ENCODE data around the gene POC1B.

POC1B gene

DNA sequence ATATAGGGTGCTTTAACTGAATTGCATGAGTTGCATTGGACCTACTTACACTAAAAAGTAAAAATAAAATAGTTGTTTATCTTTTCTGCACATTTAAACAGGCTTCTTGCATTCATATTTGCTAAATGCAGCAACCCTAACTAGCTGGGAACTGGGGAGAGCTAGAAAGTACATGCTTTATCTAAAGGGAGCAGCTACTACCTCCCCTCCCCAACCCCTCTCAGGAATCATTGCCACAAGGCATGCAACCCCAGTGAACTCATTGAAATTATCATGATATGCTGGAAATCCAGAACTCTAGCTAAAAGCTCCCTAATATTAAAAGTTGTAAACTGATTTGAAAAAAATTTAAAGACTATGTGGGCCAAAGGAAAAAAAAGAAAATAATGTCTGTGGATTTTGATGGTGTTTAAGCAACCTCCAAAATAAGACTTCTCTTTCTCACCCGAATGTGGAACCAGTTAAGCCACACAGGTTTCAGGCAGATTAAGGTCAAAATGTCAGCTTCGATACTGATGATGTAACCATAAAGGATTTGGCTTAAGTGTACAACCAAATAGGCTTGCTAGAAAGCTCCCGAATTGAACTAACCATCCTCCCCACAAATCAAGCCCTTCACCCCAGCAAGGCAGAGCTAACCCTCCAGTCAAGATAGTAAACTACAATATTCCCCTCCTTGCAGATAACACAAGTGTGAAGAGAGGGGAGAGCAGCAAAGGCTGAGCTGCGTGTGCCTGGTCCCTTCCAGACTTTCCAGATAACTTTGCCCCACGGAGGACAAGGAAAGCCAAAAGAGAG lies 13.8 kb upstream of the POC1B start:
- DNase-seq (ENCODE audit: low spot score) (no peak), FAIRE-seq (no peak)

DNA sequence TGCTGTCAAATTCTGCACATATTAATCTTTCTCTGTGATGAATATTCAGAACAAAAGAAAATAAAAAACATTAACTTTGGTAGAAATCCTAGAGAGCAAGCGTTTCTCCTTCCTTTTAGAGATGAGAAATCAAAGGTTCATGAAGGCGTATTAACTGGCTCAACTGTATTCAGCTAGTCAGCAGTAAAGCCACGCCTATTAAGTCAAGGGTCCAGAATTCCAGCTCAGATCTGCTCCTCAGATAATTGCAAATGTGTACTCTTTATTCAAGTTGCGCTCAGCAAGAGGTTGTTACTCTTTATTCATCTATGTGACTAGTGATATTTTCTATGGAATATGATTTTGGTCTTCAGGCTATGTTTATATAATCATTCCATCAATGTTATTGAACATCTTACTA lies 13.1 kb upstream of the POC1B start:
- FAIRE-seq (no peak), DNase-seq (ENCODE audit: low spot score) (no peak)

DNA sequence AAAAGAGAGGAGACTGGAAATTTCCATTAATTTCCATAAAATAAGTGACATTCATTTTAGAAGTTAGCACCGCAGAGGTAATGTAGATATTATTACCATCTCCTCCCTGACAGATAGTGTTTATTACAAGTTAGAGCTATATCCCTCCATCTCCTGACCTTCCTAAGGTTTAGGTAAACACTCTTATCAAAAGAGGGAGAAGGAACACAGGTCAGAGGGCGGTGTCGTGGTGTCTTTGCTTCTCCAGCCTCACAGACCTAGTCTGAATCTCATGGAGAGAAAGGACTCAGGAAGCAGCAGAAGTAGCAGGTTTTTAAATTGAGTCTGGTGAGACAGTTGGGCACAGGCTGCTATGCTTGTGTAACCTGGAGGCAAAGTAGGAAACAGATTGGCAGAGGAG lies 11.5 kb upstream of the POC1B start:
- DNase-seq (ENCODE audit: low spot score), result no peak
- FAIRE-seq, result no peak

DNA sequence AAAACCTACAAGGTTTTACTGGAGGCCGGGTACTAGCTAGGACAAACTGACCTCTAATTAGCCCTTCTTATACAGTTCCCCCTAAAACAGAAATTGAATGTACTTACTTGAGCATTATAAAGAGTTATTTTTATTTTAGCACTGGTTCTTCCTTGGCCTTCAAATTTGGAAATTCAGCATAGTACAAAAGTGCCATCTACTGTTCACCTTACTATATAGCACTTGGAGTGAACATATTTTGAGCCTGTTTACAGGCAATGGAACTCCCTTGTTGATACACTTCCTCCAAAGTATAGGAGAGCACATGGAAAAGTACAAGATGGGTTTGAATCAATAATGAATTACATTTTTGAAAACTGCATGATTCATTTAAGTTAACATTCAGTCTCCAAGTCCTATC lies 3.9 kb upstream of the POC1B start:
- FAIRE-seq, result peak; percentile 14
- DNase-seq (ENCODE audit: low spot score), result peak; percentile 36

DNA sequence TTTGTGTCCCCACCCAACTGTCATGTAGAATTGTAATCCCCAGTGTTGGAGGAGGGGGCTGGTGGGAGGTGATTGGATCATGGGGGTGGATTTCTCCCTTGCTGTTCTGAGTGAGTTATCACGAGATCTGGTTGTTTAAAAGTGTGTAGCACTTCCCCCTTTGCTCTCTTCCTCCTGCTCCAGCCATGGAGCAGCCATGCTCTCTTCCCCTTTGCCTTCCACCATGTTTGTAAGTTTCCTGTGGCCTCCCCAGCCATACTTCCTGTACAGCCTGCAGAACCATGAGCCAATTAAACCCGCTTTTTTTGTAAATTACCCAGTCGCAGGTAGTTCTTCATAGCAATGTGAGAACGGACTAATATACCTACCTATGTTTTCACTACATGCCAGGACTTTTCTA lies 2.6 kb upstream of the POC1B start:
- DNase-seq (ENCODE audit: low spot score) (no peak), FAIRE-seq (no peak)

DNA sequence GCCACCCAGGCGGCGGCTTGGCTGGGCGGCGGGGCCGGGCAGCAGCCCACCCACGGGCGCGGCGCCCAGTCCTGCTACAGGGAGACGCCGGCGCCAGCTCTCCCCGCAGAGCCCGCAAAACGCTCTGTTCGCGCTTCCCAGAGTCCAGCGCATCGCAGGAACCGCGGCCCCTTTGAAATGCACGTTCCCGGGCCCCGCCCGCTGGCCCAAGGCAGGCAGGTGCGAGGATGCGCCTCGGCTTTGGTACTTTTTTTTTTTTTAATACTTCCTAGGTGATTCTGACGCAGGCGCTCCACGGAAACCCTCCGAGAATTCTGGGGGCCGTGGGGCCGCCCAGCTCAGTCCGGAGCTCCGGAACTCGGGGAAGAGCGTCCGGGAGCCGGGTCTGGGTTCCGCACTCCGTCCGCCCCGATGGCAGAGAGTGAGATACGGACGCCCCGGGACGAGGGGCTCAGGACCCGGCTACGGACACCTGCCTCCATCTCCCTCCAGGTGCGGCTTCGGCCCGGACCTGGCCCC lies 483 bp downstream of the POC1B start:
- DNase-seq (ENCODE audit: low spot score) (no peak), FAIRE-seq (no peak)

DNA sequence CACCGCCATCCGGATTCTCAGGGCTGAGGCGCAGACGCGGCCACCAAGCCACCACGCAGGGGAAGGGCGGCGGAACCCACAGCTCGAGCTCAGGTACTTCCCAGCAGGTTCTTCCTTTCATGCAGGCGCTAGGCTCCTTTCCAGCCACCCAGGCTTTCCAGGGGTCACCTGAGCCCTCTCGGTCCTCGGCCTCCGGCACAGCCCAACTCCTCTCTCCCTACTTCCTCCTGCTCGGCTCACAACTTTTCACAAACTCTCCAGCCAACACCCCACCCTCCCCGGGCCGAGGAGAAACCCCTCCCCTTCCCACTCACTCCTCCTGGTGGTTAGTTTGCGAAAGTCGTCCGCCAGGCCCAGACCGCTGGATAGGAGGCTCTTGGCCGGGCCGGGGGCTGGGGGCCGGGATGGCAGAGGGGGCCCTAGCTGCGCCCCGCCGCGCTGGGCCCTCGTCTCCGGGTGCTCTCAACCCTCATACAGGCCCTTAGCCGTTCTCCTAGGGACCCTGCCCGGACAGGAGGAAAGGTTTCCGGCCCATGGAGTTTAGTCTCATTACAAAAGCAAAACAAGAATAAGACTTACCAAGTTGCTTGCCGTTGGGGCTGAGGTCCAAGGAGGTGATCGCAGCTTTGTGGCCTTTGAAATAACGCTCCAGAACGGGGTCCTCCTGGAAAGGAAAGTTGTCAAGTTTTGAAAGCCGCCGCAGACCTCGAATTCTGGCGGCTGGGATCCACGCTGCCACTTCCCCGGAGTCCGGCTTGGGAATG lies 1.1 kb downstream of the POC1B start, which contains the start of gene GALNT4:
Gene GALNT4 (minus strand): TSS at position 256 of the 764 bp plus-strand sequence. CDS start 247 bp downstream, at position 9.
- no peak for FAIRE-seq

GRCh38 chr12:89523843-89524540 lies 1.9 kb downstream of the POC1B start:
- FAIRE-seq (no peak), DNase-seq (ENCODE audit: low spot score) (no peak)

More for the DNA sequence above, 1.1 kb downstream of the POC1B start, which contains the start of gene GALNT4:
- DNase-seq (ENCODE audit: low spot score), result peak; percentile 45

- DNase-seq (ENCODE audit: low spot score) (no peak), FAIRE-seq (no peak)
Measured at GRCh38 chr12:89523393-89523792, 2.5 kb downstream of the POC1B start.

DNA sequence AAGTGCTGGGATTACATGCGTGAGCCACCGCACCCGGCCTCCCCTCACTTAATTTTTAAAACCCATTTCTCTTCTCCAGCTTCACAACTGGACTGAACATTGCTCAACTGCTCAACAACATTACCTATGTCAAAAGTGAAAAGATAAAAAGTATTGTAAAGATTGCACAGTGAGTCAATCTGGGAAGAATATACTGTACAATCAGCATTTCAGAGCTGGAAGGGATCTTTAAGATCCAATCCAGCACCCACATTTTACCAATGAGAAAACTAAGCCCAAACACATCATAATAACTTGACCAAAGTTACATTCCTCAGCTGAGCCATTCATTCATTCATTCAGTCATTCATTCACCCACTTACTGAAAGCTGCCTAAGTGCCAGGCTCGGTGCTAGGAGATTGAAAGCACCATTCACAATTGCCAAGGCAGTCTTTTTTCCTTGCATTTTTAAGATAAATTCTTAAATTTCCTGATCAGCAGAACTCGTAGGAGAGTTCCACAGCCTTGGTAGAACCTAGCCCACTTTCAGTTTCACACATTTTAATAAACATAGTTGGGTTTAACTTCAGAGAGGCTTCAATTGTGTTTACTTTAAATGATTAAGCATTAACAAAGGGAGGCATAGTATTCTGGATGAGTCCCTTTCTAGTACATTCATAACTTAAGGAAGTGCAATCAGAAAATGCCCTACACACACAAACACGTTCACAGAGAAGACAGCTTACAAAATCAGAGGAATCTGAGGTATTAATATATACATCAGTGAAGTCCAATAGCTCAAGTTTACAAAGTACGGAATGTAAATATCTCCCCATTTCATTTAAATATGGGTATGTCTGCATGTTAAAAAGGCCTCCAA lies 4.3 kb downstream of the POC1B start:
- no peak for FAIRE-seq
- no peak for DNase-seq (ENCODE audit: low spot score)

DNA sequence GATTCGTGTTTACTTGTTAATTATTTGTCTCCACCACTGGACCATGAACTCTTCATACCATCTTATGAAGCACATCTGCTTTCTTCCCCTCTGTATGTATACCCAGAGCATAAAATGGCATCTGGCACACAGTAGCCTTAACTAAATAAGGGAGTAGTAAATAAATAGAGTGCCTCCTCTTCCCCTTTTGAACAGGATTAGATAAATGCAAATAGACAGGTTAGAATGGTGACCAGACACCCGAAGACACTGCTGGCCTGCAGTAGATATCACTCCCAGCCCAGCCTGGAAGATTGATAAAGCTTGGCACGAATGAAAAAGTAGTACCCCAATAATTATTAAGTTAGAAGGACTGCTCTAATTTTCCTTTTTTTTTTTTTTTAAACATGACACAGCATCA lies 8.1 kb downstream of the POC1B start:
- DNase-seq (ENCODE audit: low spot score), result no peak
- FAIRE-seq, result no peak

GRCh38 chr12:89516633-89517032 lies 9.2 kb downstream of the POC1B start:
- DNase-seq (ENCODE audit: low spot score) (no peak), FAIRE-seq (no peak)

DNA sequence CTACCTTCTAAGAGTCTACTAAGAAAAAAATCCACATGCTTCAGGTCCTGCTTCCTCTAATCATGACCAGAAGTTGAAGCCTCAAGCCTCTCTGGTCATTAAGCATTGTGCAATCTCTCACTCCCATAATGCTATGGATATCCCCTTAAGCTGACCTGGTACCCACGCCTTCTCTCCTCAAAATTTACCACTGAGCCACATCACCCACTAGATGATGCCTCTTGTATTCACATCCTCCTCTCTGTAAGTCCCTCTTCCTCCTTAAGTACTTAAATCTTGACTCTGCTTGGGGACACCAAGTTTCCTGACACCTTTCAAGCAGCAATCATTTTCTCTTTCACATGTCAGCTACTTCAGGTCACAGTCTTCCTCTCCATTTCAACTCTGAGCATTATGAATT lies 11.1 kb downstream of the POC1B start:
- FAIRE-seq (no peak), DNase-seq (ENCODE audit: low spot score) (no peak)

DNA sequence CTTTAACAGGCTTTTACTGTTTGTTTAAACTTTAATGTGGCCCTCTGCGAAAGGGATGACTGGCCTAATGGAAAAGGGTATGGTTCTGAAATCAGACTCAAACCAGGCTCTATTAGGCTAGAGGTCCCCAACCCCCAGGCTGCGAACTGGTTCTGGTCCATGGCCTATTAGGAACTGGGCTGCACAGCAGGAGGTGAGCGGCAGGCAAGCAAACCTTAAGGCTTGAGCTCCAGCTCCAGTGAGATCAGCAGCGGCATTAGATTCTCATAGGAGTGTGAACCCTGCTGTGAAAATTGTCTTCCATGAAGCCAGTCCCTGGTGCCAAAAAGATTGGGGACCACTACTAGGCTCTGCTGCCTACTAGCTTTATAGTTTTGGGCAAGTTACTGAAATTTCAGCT lies 12.3 kb downstream of the POC1B start:
- DNase-seq (ENCODE audit: low spot score) (no peak), FAIRE-seq (no peak)

GRCh38 chr12:89507015-89507824 lies 18.6 kb downstream of the POC1B start:
- FAIRE-seq, result no peak
- DNase-seq (ENCODE audit: low spot score), result no peak

- DNase-seq (ENCODE audit: low spot score) (no peak), FAIRE-seq (no peak)
Measured at GRCh38 chr12:89506050-89506449, 19.8 kb downstream of the POC1B start.

DNA sequence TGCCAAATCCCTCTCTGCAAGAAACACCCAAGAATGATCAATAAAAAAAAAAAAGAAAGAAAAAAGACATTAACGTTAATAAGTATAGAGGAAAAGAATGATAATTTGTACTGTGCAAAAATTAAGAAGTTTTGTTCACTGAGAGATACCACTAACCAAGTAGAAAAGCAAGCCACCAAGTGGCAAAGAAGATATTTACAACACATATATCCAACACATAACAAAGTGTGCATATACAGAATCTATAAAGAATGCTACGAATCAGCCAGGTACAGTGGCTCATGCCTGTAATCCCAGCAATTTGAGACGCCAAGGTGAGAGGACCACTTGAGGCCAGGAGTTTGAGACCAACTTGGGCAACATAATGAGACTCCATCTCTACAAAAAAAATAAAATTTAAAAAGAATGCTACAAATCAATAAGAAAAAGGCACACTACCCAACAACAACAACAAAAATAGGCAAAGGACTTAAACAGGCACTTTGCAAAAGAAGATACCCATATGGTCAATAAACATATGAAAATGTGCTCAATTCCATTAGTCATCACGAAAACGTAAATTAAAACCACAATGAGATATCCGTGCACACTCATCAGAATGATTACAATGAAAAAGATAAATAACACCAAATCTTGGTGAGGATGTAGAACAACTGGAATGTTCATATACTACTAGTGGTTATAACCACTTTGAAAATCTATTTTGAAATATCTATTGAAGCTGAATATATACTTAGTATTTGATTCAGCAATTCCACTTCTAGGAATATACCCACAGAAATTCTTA lies 21.1 kb downstream of the POC1B start:
- DNase-seq (ENCODE audit: low spot score), result no peak
- no peak for FAIRE-seq

DNA sequence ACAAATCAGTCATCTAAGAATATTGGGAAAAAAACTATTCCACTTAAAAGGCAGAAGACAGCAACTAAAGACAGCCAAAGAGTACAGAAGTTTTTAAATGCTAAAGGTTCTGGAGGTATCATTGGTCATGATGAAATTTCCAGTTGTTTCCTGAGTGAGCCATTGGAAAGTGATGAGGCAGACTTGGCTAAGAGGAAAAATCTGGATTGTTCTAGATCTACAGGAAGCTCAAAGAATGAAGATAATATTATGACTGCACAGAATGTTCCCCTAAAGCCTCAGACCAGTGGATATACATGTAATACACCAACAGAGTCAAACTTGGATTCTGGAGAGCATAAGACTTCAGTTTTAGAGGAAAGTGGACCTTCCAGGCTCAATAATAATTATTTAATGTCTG lies 24.1 kb downstream of the POC1B start:
- DNase-seq (ENCODE audit: low spot score) (no peak), FAIRE-seq (no peak)

GRCh38 chr12:89499857-89500256 lies 26.0 kb downstream of the POC1B start:
- FAIRE-seq, result no peak
- no peak for DNase-seq (ENCODE audit: low spot score)
